ENCODE results near the gene SULF2.

The SULF2 gene

DNA sequence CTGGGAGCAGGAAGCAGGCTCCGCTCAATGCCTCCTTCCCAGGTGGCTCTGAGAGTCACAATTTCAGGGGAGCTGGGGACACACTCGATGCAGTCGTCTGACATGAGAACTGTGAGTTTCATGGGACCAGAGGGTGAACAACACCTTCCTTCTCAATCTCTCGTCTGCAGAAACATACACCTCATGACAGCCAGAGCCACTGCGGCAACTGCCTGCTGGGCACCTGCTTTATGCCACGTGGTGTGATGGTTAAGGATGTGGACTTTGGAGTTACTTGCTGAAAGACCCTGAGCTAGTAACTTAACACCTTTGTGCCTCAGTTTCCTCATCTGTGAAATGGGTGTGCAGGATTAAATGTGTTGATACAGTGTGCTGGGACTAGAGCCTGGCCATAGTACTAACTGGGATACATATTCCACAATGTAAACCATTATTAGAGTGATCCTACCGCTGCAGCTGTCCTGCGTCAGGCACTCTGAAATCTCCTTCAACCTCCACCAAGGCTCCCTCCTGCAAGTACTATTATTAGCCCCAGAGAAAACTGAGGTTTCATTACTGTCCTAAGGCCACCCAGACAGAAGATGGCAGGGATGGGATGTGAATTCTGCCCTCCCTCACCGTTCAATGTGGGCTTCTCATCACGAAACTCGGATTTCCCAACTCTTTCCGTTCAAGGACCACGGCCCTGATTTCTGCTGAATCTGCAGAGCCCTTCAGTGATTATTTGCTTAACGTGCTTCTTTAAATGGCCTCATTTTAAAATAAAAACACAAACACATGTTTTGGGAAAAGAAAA is 24.4 kb downstream of the SULF2 start:
- DNase-seq: no peak

GRCh38 chr20:47758517-47759450 is 26.5 kb downstream of the SULF2 start:
- DNase-seq: no peak

GRCh38 chr20:47757145-47758035 is 27.9 kb downstream of the SULF2 start:
- DNase-seq: no peak

- DNase-seq: no peak
Measured at GRCh38 chr20:47754946-47755652, 30.2 kb downstream of the SULF2 start.

DNA sequence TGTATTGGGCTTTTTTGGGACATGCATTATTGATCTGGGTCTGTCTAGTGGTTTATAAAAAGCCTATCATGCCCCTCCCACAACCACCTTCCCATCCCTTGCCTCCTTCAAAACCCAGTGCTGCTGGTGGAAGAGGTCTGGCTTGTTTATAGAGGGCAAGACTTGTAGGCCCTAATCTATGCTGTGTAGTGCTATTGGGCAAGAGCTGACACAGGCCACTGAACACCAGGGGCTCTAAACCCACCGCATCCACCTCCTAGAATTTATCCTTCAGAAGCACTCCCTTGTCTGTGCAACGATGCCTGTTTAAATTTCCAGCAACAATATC is 30.9 kb downstream of the SULF2 start:
- no peak for DNase-seq

- no peak for DNase-seq
Measured at GRCh38 chr20:47753576-47754387, 31.5 kb downstream of the SULF2 start.

DNA sequence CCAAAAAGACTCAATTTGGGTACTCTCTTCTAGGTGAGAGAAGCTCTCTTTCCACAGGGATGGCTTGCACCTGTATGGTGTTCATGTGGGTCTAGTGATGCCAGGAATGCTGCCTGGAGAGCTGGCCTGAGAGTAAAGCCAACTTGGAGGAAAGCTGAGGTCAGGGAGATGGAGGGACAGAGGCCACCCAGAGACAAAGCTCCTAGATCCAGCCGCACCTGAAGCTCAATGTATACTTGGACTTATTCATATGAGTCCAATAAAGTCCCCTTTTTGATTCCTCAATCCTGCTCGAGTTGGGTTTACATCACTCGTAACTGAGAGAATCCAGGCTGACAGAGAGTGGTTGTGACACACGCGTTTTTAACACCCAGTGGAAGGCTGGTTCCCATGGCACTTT is 33.8 kb downstream of the SULF2 start:
- no peak for DNase-seq

GRCh38 chr20:47749339-47749738 is 35.9 kb downstream of the SULF2 start:
- DNase-seq: no peak

GRCh38 chr20:47748823-47749222 is 36.5 kb downstream of the SULF2 start:
- no peak for DNase-seq

DNA sequence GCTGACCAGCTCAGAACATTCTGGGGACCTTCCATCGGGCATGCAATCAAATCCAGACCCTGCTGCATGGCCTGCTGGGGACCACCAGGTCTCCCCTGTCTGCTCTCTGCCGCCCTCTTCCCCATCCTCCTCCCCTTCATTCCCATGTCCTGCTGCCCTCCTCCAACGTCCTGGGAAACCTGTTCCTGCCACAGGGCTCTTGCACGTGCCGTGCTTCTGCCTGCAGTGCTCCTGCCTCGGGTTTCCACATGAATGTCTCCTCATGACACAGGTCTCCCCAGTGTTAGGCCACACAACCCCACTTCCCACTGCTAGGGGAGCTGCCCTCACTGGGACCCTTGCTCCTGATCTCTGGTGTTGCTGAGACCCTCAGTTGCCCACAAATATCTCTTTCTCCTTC is 37.2 kb downstream of the SULF2 start:
- DNase-seq: no peak

DNA sequence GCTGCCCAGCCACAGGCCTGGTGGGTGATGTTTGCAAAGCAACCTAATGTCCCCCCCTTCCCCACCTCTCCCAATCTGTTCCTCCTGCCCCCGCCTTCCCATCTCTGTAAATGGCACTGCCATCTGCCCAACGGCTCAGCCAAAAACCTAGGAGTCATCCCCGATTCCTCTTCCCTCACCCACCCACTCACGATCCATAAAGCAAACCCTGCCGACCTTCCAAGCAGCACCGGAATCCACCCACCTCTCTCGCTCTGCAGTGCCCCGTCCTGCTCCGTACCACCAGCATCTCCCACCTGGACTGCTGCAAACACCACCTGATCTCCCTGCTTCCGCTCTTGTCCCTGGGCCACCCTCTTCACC is 37.6 kb downstream of the SULF2 start:
- no peak for DNase-seq

- no peak for DNase-seq
Measured at GRCh38 chr20:47744803-47745202, 40.5 kb downstream of the SULF2 start.

DNA sequence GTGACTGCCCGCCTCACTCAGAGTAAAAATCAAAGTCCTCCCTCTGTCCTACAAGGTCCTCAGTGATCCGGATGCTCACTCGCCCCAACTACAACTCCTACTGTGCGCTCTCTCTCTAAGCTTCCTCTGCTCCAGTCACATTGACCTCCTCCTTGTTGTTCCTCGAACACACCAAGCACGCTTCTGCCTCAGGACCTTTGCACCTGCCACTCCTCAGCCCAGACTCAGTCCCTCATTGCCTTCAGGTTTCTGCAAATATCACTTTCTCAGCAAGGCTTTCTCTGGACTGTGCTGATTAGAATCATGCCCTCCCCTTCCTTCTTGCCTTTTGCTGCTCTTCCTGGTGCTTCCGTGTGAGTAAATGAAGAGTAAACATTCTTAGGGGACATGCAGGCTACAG is 41.6 kb downstream of the SULF2 start:
- DNase-seq: no peak

GRCh38 chr20:47741669-47742608 is 43.3 kb downstream of the SULF2 start:
- DNase-seq: no peak

GRCh38 chr20:47740862-47741184 is 44.5 kb downstream of the SULF2 start:
- no peak for DNase-seq

GRCh38 chr20:47740121-47740861 is 45.0 kb downstream of the SULF2 start:
- DNase-seq: no peak

GRCh38 chr20:47737923-47738322 is 47.4 kb downstream of the SULF2 start:
- DNase-seq: no peak

- DNase-seq: no peak
Measured at GRCh38 chr20:47736570-47737152, 48.6 kb downstream of the SULF2 start.
